Endodermal cell (in vitro differentiated cells): Measurements from ENCODE around the gene LIN28B. TPM values are rescaled to one million over a fixed set of nuclear protein-coding genes. Genes with fewer than 3 reads are reported as not detected.

Source experiments
- DNase-seq: peaks from one replicate; pipeline ENCODE4 v3.0.0-alpha.2; 2017
- H3K27ac ChIP-seq: 2 replicates; pipeline ENCODE4 v1.5.1; 2013; ENCODE audit warnings: mild to moderate bottlenecking, low read depth, low read length, moderate library complexity
- H3K27me3 ChIP-seq: 2 replicates; pipeline ENCODE4 v1.6.1; 2013; ENCODE audit warnings: mild to moderate bottlenecking, low read length, moderate library complexity; ENCODE audit not compliant: insufficient read depth, control insufficient read depth, poor library complexity, severe bottlenecking
- H3K36me3 ChIP-seq: 2 replicates; pipeline ENCODE4 v1.7.0; 2013; ENCODE audit warnings: mild to moderate bottlenecking, low read length, moderate library complexity; ENCODE audit not compliant: control insufficient read depth, insufficient read depth
- H3K4me1 ChIP-seq: one replicate; pipeline ENCODE4 v1.7.0; 2013; ENCODE audit warnings: low read length; ENCODE audit not compliant: control insufficient read depth, insufficient read depth
- H3K4me3 ChIP-seq: 2 replicates; pipeline ENCODE4 v1.5.1; 2013; ENCODE audit warnings: mild to moderate bottlenecking, low read length, moderate library complexity
- H3K9ac ChIP-seq: 2 replicates; pipeline ENCODE4 v1.6.1; 2013; ENCODE audit warnings: mild to moderate bottlenecking, low read length, moderate library complexity; ENCODE audit not compliant: poor library complexity, severe bottlenecking; ENCODE audit errors: extremely low read depth
- H3K9me3 ChIP-seq: 2 replicates; pipeline ENCODE4 v1.6.1; 2013; ENCODE audit warnings: mild to moderate bottlenecking, low read length, moderate library complexity; ENCODE audit not compliant: control insufficient read depth
- H3K27ac Mint-ChIP-seq: 2 replicates; pipeline ENCODE4 v1.8.0; 2020; ENCODE audit warnings: mixed read lengths
- H3K27me3 Mint-ChIP-seq: 2 replicates; pipeline ENCODE4 v1.8.0; 2021; ENCODE audit warnings: mild to moderate bottlenecking, mixed read lengths; ENCODE audit not compliant: insufficient read depth
- H3K36me3 Mint-ChIP-seq: 2 replicates; pipeline ENCODE4 v1.8.0; 2020; ENCODE audit warnings: low read depth, mixed read lengths
- H3K4me1 Mint-ChIP-seq: 2 replicates; pipeline ENCODE4 v1.8.0; 2020; ENCODE audit warnings: mixed read lengths
- H3K4me3 Mint-ChIP-seq: 2 replicates; pipeline ENCODE4 v1.8.0; 2020; ENCODE audit warnings: mild to moderate bottlenecking, moderate library complexity, mixed read lengths
- H3K9me3 Mint-ChIP-seq: 2 replicates; pipeline ENCODE4 v1.8.0; 2020; ENCODE audit warnings: mild to moderate bottlenecking, mixed read lengths
- CTCF ChIP-seq: fragments of 200-600 bp; sonication (generic); conservative IDR thresholded peaks from 2 replicates; pipeline ENCODE4 v1.5.0; 2021; ENCODE audit warnings: antibody characterized with exemption, mild to moderate bottlenecking
- WGBS, 2 experiments: methylation state at CpG; one replicate each; pipeline versions ENCODE4 v1.1.5 to v1.1.7; 2013; ENCODE audit warnings: missing lambda C conversion rate in 2 of 2, mixed read lengths in 1 of 2; ENCODE audit not compliant: insufficient coverage in 1 of 2, insufficient read length in 1 of 2; 5-methylcytosine and 5-hydroxymethylcytosine counted together
- total RNA-seq, 2 donors: library from RNA; stranded (reverse); fragmentation: NEBNext Ultra II Directional in 1 of 2; extraction: Animal tissue kit (Norgen Biotek cat#: 25700) in 1 of 2; gene quantifications; 2 replicates in 1 of 2; 3 replicates in 1 of 2; pipeline ENCODE4 v1.2.1, GENCODE V29; 2021

The LIN28B gene
- total RNA-seq, 2 donors from 2014 or later: 65.1 to 65.3 TPM

- Histone ChIP-seq H3K27me3 (no peaks in the 10 kb centered on the region), H3K4me1 (no peaks in the 10 kb centered on the region), H3K9ac (no peak overlapping the region), H3K27ac (no peak overlapping the region), H3K9me3 (no peaks in the 10 kb centered on the region), H3K4me3 (no peak overlapping the region), H3K36me3 (no peaks in the 10 kb centered on the region)
- Mint-ChIP-seq H3K9me3 (no peaks in the 10 kb centered on the region), H3K27me3 (no peaks in the 10 kb centered on the region), H3K36me3 (peaks cover 2% of the 10 kb centered on the region), H3K4me1 (peaks cover 3% of the 10 kb centered on the region), H3K27ac (no peak overlapping the region), H3K4me3 (no peak overlapping the region)
- no peak for TF ChIP-seq CTCF
- 90 to 96% methylated on average over 4 to 5 of the region's 5 CpGs for whole genome bisulfite sequencing, 2 experiments
- DNase-seq: no peak
These were observed 145.3 kb downstream of the LIN28B start for GRCh38 chr6:105102186-105102585.

GRCh38 chr6:105105094-105105493, 148.2 kb downstream of the LIN28B start:
- no peak for TF ChIP-seq CTCF
- DNase-seq: no peak
- no peaks in the 10 kb centered on the region for H3K36me3 Mint-ChIP-seq
- no peak overlapping the region for H3K27ac Mint-ChIP-seq
- Histone ChIP-seq H3K4me1 (no peaks in the 10 kb centered on the region), H3K36me3 (no peaks in the 10 kb centered on the region), H3K4me3 (no peak overlapping the region), H3K9me3 (no peaks in the 10 kb centered on the region), H3K27ac (no peak overlapping the region), H3K9ac (no peak overlapping the region), H3K27me3 (no peaks in the 10 kb centered on the region)
- no peaks in the 10 kb centered on the region for H3K27me3 Mint-ChIP-seq
- no peaks in the 10 kb centered on the region for H3K9me3 Mint-ChIP-seq
- 89 to 100% methylated on average over 2 to 3 of the region's 3 CpGs for WGBS, 2 experiments
- no peak overlapping the region for H3K4me3 Mint-ChIP-seq
- H3K4me1 Mint-ChIP-seq: peaks cover 3% of the 10 kb centered on the region

GRCh38 chr6:105106260-105106659, 149.4 kb downstream of the LIN28B start:
- Mint-ChIP-seq H3K4me1 (peaks cover 3% of the 10 kb centered on the region), H3K27me3 (no peaks in the 10 kb centered on the region), H3K4me3 (no peak overlapping the region), H3K27ac (no peak overlapping the region), H3K36me3 (no peaks in the 10 kb centered on the region), H3K9me3 (no peaks in the 10 kb centered on the region)
- Histone ChIP-seq H3K27ac (no peak overlapping the region), H3K27me3 (no peaks in the 10 kb centered on the region), H3K36me3 (no peaks in the 10 kb centered on the region), H3K9me3 (no peaks in the 10 kb centered on the region), H3K9ac (no peak overlapping the region), H3K4me1 (no peaks in the 10 kb centered on the region), H3K4me3 (no peak overlapping the region)
- 92 to 93% methylated on average over 6 to 8 of the region's 8 CpGs for WGBS, 2 experiments
- TF ChIP-seq CTCF: no peak
- DNase-seq: no peak
